GM21529 (cell line): Measurements from ENCODE around the gene MOAP1.
"Not testable (repeated sequence)": the region's sequence is repeated elsewhere in the genome, so short reads cannot be mapped to it uniquely, and the experiment has no call there.

Source experiments
- ATAC-seq: cut with Tn5 transposase; IDR thresholded peaks from one replicate; pipeline ENCODE4 v1.9.1; 2021; ENCODE audit not compliant: unreplicated experiment

Gene MOAP1

GRCh38 chr14:93186466-93186865, 1.8 kb upstream of the MOAP1 start:
- ATAC-seq: no peak

- peak; percentile 9 for ATAC-seq
Measured at GRCh38 chr14:93185349-93185720, 638 bp upstream of the MOAP1 start.

GRCh38 chr14:93183596-93184317, 940 bp downstream of the MOAP1 start:
- no peak for ATAC-seq

DNA sequence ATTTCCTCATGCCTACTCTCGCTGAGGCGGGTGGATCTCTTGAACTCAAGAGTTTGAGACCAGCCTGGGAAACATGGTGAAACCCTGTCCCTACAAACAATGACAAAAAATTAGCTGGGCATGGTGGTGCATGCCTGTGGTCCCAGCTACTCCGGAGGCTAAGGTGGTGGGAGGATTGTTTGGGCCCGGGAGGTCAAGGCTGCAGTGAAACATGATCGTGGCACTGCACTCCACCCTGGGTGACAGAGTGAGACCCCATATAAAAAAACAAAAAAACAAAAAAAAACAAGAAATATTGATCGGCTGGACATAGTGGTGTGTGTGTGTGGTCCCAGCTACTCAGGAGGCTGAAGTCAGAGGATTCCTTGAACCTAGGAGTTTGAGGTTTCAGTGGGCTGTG, 9.2 kb downstream of the MOAP1 start:
- ATAC-seq: no peak

DNA sequence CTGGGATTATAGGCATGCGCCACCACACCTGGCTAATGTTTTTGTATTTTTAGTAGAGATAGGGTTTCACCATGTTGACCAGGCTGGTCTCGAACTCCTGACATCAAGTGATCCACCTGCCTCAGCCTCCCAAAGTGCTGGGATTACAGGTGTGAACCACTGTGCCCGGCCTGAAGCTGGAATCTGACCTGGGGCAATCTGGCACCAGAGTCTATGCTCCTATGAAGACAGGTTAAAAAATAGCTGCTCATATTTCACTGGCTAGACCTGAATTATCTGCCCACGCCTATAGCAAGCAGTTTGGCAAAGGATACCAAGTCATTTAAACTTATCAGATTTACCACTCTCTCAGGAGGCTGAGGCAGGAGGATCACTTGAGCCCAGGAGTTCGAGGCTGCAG, 10.0 kb downstream of the MOAP1 start:
- ATAC-seq: not testable (repeated sequence)

GRCh38 chr14:93173943-93174395, 10.7 kb downstream of the MOAP1 start:
- no peak for ATAC-seq

- no peak for ATAC-seq
Measured at GRCh38 chr14:93171376-93171775, 13.3 kb downstream of the MOAP1 start.

- ATAC-seq: not testable (repeated sequence)
Measured at GRCh38 chr14:93170141-93170540, 14.6 kb downstream of the MOAP1 start.

DNA sequence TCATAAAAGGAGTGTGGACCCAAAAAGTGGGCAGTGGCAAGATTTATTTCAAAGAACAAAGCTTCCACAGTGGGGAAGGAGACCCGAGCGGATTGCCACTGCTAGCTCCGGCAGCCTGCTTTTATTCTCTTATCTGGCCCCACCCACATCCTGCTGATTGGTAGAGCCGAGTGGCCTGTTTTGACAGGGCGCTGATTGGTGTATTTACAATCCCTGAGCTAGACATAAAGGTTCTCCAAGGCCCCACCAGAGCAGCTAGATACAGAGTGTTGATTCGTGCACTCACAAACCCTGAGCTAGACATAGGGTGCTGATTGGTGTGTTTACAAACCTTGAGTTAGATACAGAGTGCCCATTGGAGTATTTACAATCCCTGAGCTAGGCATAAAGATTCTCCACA, 15.1 kb downstream of the MOAP1 start:
- not testable (repeated sequence) for ATAC-seq

DNA sequence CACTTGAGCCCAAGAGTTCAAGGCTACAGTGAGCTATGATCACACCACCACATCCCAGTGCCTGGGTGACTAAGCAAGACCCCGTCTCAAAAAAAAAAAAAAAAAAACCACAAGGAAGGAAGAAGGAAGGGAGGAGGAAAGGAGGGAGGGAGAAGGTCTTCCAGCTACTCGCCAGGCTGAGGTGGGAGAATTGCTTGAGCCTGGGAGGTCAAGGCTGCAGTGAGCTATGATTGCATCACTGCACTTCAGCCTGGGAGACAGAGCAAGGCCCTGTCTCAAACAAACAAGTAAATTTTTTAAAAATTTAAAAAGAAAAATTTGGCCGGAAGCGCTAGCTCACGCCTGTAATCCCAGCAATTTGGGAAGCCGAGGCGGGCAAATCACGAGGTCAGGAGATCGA, 16.1 kb downstream of the MOAP1 start:
- not testable (repeated sequence) for ATAC-seq

DNA sequence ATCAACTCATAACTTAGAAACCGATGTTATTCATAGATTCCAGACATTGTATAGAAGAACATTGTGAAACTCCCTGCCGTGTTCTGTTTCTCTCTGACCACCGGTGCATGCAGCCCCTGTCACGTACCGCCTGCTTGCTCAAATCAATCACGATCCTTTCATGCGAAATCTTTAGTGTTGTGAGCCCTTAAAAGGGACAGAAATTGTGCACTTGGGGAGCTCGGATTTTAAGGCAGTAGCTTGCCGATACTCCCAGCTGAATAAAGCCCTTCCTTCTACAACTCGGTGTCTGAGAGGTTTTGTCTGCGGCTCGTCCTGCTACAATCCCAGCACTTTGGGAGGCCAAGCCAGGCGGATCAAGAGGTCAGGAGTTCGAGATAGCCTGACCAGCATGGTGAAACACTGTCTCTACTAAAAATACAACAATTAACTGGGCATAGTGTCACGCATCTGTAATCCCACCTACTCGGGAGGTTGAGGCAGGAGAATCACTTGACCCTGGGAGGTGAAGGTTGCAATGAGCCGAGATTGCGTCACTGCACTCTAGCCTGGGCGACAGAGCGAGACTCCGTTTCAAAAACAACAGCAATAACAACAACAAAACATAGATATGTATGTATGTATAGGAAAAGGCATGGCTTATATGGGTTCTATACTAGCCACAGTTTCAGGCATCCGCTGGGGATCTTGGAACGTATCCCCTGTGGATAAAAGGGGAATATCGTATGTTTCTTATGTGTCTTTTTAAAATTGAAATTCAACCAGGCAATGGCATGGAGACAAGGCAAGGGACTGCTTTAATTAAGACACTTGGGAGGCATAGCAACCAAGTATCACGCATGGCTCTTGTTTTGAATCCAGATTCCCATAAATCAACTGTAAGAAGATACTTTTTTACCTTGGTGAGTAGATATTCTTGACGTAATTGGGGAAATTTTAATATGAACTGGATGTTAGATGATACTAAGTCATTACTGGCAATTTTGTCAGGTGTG, 19.1 kb downstream of the MOAP1 start:
- ATAC-seq: not testable (repeated sequence)

GRCh38 chr14:93163564-93163963, 21.1 kb downstream of the MOAP1 start:
- no peak for ATAC-seq

DNA sequence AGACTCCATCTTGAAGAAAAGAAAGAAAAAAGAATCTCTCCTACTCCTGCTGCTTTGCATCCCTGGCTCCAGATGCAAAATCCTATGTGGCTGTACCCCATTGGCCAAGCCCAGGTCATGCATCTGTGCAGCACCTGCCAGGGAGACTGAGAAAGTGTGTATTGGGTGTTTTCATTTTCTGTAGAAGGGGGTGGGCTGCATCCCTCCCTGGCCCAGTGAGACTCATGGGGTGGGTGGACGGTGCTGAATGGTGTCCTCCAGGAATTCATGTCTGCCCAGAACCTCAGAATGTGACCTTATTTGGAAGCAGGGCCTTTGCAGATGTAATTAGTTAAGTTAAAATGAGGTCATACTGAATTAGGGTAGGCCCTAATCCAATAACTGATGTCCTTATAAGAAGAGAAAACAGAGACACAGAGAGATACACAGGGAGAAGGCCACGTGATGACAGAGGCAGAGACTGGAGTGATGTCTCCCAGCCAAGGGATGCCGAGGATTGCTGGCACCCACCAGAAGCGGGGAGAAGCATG, 23.2 kb downstream of the MOAP1 start:
- ATAC-seq: no peak

- ATAC-seq: no peak
Measured at GRCh38 chr14:93160353-93160801, 24.3 kb downstream of the MOAP1 start.

GRCh38 chr14:93159625-93160352, 24.9 kb downstream of the MOAP1 start:
- ATAC-seq: not testable (repeated sequence)

DNA sequence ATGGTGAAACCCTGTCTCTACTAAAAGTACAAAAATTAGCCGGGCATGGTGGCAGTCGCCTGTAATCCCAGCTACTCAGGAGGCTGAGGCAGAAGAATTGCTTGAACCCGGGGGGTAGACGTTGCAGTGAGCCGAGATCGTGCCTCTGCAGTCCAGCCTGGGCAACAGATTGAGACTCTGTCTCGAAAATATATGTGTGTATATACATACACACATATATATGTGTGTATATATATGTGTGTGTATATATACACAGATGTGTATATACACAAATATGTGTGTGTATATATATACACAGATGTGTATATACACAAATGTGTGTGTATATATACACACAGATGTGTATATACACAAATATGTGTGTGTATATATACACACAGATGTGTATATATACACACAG, 26.3 kb downstream of the MOAP1 start:
- ATAC-seq: not testable (repeated sequence)

GRCh38 chr14:93156693-93157369, 27.9 kb downstream of the MOAP1 start:
- no peak for ATAC-seq

DNA sequence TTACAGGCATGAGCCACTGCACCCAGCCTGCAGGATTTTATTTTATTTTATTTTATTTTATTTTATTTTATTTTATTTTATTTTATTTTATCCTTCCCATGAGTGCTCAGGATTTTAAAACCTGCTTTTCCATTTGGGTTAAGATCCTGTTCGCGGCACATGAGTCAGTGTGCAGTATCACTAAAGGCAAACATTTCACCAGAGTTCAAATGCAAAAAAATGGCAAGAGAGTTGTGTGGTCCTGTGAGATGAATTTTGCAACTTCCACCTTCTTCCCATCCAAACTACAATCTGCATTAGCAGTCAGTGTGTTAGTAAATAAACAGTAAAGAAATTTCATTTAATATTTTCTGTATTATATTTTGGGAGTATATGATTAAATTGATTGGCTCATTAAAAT, 29.0 kb downstream of the MOAP1 start:
- ATAC-seq: no peak

- no peak for ATAC-seq
Measured at GRCh38 chr14:93153121-93153520, 31.6 kb downstream of the MOAP1 start.
